Smooth muscle cell (in vitro differentiated cells): ENCODE measurements around the gene SPTBN5. TPM values are rescaled to one million over a fixed set of nuclear protein-coding genes. Genes with fewer than 3 reads are reported as not detected.

Experiments
- DNase-seq: peaks from one replicate; lab custom pipeline; 2025; ENCODE audit not compliant: unreplicated experiment; lab: John Stamatoyannopoulos, UW
- H2AFZ ChIP-seq: fragments of 200-600 bp; sonication (generic); 2 replicates; pipeline ENCODE4 v1.6.0; 2016; ENCODE audit warnings: antibody characterized with exemption, low read depth, mild to moderate bottlenecking
- H3F3A ChIP-seq: fragments of 200-600 bp; sonication (generic); 2 replicates; pipeline ENCODE4 v1.6.0; 2017; ENCODE audit warnings: antibody characterized with exemption, low read depth
- H3K27ac ChIP-seq: fragments of 200-600 bp; sonication (generic); 2 replicates; pipeline ENCODE4 v1.5.1; 2016; ENCODE audit warnings: low read depth, mild to moderate bottlenecking
- H3K27me3 ChIP-seq: fragments of 200-600 bp; sonication (generic); 2 replicates; pipeline ENCODE4 v1.6.1; 2016; ENCODE audit warnings: low read depth, mild to moderate bottlenecking
- H3K36me3 ChIP-seq: fragments of 200-600 bp; sonication (generic); 2 replicates; pipeline ENCODE4 v1.5.1; 2016; ENCODE audit warnings: low read depth
- H3K4me1 ChIP-seq: fragments of 200-600 bp; sonication (generic); 2 replicates; pipeline ENCODE4 v1.5.1; 2016; ENCODE audit warnings: low read depth
- H3K4me2 ChIP-seq: fragments of 200-600 bp; sonication (generic); 2 replicates; pipeline ENCODE4 v1.6.0; 2016; ENCODE audit warnings: mild to moderate bottlenecking
- H3K4me3 ChIP-seq: fragments of 200-600 bp; sonication (generic); 2 replicates; pipeline ENCODE4 v1.5.1; 2016; ENCODE audit warnings: mild to moderate bottlenecking
- H3K79me2 ChIP-seq: fragments of 200-600 bp; sonication (generic); 2 replicates; pipeline ENCODE4 v1.6.0; 2016; ENCODE audit warnings: low read depth, mild to moderate bottlenecking
- H3K9ac ChIP-seq: fragments of 200-600 bp; sonication (generic); 2 replicates; pipeline ENCODE4 v1.6.0; 2016; ENCODE audit warnings: low read depth
- H3K9me3 ChIP-seq: fragments of 200-600 bp; sonication (generic); replicated peaks from 2 replicates; pipeline ENCODE4 v1.5.1; 2016; ENCODE audit warnings: low read depth
- H4K20me1 ChIP-seq: fragments of 200-600 bp; sonication (generic); 2 replicates; pipeline ENCODE4 v1.6.0; 2016; ENCODE audit warnings: low read depth
- CTCF ChIP-seq: fragments of 200-600 bp; sonication (generic); IDR thresholded peaks from 2 replicates; pipeline ENCODE4 v1.5.1; 2017; ENCODE audit warnings: borderline replicate concordance, mild to moderate bottlenecking, antibody characterized with exemption; ENCODE audit not compliant: insufficient read depth, poor library complexity, severe bottlenecking
- WGBS: methylation state at CpG from one replicate; pipeline ENCODE4 v1.1.7; 2016; ENCODE audit warnings: low lambda C conversion rate; 5-methylcytosine and 5-hydroxymethylcytosine counted together
- polyA plus RNA-seq: library from polyadenylated mRNA; unstranded; fragments of >200 nt; fragmentation: Nextera tagmentation; extraction: Ambion mirVana; gene quantifications from 2 replicates; pipeline ENCODE4 v1.2.1, GENCODE V29; 2016
- total RNA-seq: library from RNA; depleted of rRNA; stranded (reverse); fragments of >200 nt; gene quantifications from 2 replicates; pipeline ENCODE4 v1.2.3, GENCODE V29; 2014

Gene SPTBN5
- total and polyA plus RNA-seq, 2 experiments from 2014 or later, result 0.04 to 0.08 TPM

- H3K79me2 ChIP-seq, result no peaks in the 10 kb centered on the region
- no peaks in the 10 kb centered on the region for H3K36me3 ChIP-seq
- no peaks in the 10 kb centered on the region for H3K9me3 ChIP-seq
- 80% methylated on average over 16 of the region's 16 CpGs for WGBS
- H3K9ac ChIP-seq, result no peak overlapping the region
- H4K20me1 ChIP-seq, result peaks cover 35% of the 10 kb centered on the region
- no peak for TF ChIP-seq CTCF
- DNase-seq, result no peak
- H3K4me3 ChIP-seq, result no peak overlapping the region
- H3F3A ChIP-seq, result peaks cover 5% of the 10 kb centered on the region
- H3K27me3 ChIP-seq, result no peaks in the 10 kb centered on the region
- no peak overlapping the region for H3K27ac ChIP-seq
- no peak overlapping the region for H2AFZ ChIP-seq
- H3K4me1 ChIP-seq, result peaks cover 10% of the 10 kb centered on the region
- H3K4me2 ChIP-seq, result no peak overlapping the region
Measured at GRCh38 chr15:41928637-41929620, 35.1 kb upstream of the SPTBN5 start.

GRCh38 chr15:41928100-41928499, 34.2 kb upstream of the SPTBN5 start:
- no peaks in the 10 kb centered on the region for H3K27me3 ChIP-seq
- H3K4me1 ChIP-seq, result peaks cover 10% of the 10 kb centered on the region
- no peak overlapping the region for H3K27ac ChIP-seq
- H4K20me1 ChIP-seq, result peaks cover 35% of the 10 kb centered on the region
- TF ChIP-seq CTCF, result no peak
- DNase-seq, result no peak
- H3K79me2 ChIP-seq, result no peaks in the 10 kb centered on the region
- no peaks in the 10 kb centered on the region for H3K9me3 ChIP-seq
- H3K9ac ChIP-seq, result no peak overlapping the region
- H3F3A ChIP-seq, result peaks cover 5% of the 10 kb centered on the region
- H3K4me3 ChIP-seq, result no peak overlapping the region
- H3K4me2 ChIP-seq, result no peak overlapping the region
- H3K36me3 ChIP-seq, result no peaks in the 10 kb centered on the region
- WGBS, result 95% methylated on average over 6 of the region's 6 CpGs
- no peak overlapping the region for H2AFZ ChIP-seq

GRCh38 chr15:41927536-41927935, 33.7 kb upstream of the SPTBN5 start:
- peaks cover 35% of the 10 kb centered on the region for H4K20me1 ChIP-seq
- no peak for DNase-seq
- H3F3A ChIP-seq, result peaks cover 5% of the 10 kb centered on the region
- no peak overlapping the region for H3K4me2 ChIP-seq
- 95% methylated on average over 3 of the region's 3 CpGs for WGBS
- H3K36me3 ChIP-seq, result no peaks in the 10 kb centered on the region
- no peaks in the 10 kb centered on the region for H3K9me3 ChIP-seq
- H3K4me1 ChIP-seq, result peaks cover 10% of the 10 kb centered on the region
- H3K4me3 ChIP-seq, result no peak overlapping the region
- H3K27ac ChIP-seq, result no peak overlapping the region
- no peak for TF ChIP-seq CTCF
- no peaks in the 10 kb centered on the region for H3K79me2 ChIP-seq
- H3K27me3 ChIP-seq, result no peaks in the 10 kb centered on the region
- no peak overlapping the region for H2AFZ ChIP-seq
- no peak overlapping the region for H3K9ac ChIP-seq
